NCI-H146 (cell line): Measurements from ENCODE around the gene ERGIC2.
"Not testable (repeated sequence)": the region's sequence is repeated elsewhere in the genome, so short reads cannot be mapped to it uniquely, and the experiment has no call there.

ENCODE experiments used
- DNase-seq: peaks from one replicate; lab custom pipeline; 2025; lab: John Stamatoyannopoulos, UW

The ERGIC2 gene

GRCh38 chr12:29299633-29300032, 81.3 kb downstream of the ERGIC2 start:
- no peak for DNase-seq

GRCh38 chr12:29291226-29291625, 89.7 kb downstream of the ERGIC2 start:
- DNase-seq, result no peak

GRCh38 chr12:29290475-29290874, 90.5 kb downstream of the ERGIC2 start:
- DNase-seq, result not testable (repeated sequence)

GRCh38 chr12:29288031-29288430, 92.9 kb downstream of the ERGIC2 start:
- no peak for DNase-seq

- no peak for DNase-seq
Observed at GRCh38 chr12:29287622-29288021, 93.3 kb downstream of the ERGIC2 start.
